C4-2B (cell line): ENCODE data around the gene MAGI2.

Experiments used
- H3K27ac ChIP-seq: fragments of 450-650 bp; 2 replicates; pipeline ENCODE4 v1.5.1; 2017
- ZFX ChIP-seq: fragments of 450-650 bp; IDR thresholded peaks from 2 replicates; pipeline ENCODE4 v1.6.1; 2017
- TF ChIP-seq, protein P1 (sequence below): fragments of 450-650 bp; conservative IDR thresholded peaks from 2 replicates; pipeline ENCODE4 v1.5.1; 2017; ENCODE audit warnings: mild to moderate bottlenecking

MAGI2 gene

DNA sequence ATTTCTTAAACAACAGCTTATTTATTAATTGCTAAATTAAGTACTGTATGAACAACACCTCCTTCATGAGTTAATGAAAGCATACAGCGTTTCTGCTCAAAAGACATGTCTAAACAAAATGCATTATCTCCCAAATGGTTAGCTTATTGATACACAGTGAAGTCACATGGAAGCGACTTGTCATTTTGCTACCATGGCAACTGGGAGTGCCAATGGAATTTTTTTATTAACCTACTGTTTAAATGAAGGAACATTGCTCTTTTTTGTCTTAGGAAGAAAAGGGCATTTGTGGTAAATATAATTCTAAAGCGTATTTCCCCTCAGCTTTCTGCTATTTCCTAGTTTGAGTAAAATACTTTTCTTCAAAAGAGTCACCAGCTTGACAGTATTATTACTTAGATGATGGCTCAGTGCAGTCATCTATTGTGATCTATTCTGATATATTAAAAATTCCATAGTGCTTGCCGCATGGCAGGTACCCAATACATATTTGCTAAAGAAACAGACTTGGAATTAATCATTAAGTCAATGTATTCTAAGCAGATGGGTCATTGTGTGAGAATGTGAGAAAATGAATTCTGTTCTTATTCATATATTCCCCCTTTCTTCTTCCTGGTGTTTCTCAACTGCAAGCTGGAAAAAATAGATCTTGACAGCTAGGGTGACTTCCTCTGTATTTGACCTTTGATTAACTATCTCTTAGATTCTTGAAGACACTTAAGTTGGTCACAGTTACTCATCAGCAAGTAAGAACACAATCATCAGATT is 818.3 kb downstream of the MAGI2 start:
- no peak overlapping the region for H3K27ac ChIP-seq
- TF ChIP-seq ZFX = no peak
- TF ChIP-seq, protein P1, sequence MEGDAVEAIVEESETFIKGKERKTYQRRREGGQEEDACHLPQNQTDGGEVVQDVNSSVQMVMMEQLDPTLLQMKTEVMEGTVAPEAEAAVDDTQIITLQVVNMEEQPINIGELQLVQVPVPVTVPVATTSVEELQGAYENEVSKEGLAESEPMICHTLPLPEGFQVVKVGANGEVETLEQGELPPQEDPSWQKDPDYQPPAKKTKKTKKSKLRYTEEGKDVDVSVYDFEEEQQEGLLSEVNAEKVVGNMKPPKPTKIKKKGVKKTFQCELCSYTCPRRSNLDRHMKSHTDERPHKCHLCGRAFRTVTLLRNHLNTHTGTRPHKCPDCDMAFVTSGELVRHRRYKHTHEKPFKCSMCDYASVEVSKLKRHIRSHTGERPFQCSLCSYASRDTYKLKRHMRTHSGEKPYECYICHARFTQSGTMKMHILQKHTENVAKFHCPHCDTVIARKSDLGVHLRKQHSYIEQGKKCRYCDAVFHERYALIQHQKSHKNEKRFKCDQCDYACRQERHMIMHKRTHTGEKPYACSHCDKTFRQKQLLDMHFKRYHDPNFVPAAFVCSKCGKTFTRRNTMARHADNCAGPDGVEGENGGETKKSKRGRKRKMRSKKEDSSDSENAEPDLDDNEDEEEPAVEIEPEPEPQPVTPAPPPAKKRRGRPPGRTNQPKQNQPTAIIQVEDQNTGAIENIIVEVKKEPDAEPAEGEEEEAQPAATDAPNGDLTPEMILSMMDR = no peak

DNA sequence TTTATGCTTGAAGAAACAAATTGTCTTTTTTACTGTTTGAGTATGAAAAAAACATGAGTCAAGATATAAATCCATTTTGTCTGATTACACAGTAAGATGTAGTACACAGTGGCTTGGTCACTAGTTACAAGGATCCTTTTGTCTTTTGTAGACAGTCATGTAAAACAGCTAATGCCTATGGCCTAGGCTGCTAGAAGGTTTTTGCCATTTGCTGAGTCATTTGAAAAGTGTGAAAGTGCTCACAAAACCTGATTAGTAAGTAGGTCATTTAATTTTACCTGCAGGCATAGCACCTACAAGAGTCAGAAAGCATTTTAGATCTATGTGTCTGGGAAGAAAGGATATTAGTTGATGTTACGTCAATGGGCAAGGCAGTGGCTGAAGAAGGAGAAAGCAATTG is 819.4 kb downstream of the MAGI2 start:
- H3K27ac ChIP-seq = no peak overlapping the region
- TF ChIP-seq, protein P1 = no peak
- no peak for TF ChIP-seq ZFX

DNA sequence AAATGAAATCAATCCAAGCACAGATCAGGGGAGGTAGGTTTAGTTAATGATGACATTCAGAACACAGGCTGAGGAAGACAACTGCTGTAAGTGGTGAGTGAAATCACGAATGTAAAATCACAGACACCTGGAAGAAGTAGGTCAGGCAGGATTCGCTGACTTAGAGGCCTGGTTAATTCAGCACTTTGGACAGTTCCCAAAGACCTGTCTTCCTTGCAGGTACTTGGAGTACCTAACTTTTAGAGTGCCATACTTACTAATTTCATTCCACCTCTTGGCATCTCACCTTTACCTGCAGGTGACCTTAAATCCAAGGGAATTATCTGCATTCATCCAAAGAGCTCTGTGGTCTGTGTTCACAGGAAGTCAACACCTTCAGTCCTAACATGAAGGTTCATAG is 832.5 kb downstream of the MAGI2 start:
- H3K27ac ChIP-seq = no peak overlapping the region
- no peak for TF ChIP-seq ZFX
- TF ChIP-seq, protein P1 = no peak

DNA sequence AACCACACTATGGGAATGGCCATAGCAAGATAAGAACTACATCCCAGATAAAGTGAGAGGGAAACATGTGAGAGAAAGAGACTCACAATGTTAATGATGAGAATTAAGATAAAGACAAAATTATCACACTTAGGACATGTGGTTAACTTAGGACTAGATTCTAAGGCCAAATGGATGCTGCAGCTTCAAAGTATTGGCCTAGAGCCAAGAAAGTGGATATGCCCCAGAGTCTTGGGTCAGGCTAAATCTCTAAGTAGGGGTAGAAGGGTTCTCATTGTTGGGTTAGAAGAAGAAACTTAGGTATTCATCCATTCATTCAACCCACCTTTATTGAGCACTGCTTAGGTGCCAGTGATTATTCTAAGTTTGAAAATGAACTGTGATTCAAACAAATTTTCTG is 836.9 kb downstream of the MAGI2 start:
- no peak overlapping the region for H3K27ac ChIP-seq
- TF ChIP-seq ZFX = no peak
- TF ChIP-seq, protein P1 = no peak

DNA sequence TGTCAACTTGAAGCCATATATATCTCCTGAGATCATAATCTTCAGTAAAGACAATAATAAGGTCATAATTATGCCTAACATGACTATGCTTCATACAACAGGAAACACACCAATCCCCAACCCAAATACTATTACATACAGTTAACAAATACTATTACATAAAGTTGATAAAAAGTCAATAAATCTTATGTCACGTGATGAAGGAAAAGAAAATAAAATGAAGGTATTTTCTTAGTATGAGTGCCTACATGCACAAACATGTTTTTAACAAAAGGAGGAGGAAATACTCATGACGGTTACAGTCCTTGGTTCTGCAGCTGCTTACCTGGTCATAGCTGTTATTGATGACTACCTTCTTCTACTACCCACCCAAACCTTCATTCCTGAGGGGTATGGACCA is 844.2 kb downstream of the MAGI2 start:
- TF ChIP-seq ZFX = no peak
- TF ChIP-seq, protein P1 = no peak
- H3K27ac ChIP-seq = no peak overlapping the region

DNA sequence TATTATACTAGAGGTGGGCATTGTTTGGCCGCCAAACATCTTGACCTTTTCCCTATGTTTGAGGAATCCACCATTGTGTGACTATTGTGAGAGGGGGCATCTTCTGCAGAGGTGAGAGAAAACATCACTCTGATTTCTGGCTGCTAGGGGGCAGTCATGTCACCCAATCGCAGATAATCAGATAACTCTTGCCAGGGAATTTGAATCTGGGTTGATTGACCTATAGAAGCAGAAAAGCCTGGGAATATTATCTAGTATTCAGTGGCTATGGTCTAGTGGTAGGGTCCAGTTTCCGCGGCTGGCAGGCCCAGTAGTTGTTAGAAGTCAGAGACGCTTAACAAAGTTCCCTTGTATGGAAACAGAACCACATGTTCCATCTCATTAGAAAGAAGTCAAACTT is 846.4 kb downstream of the MAGI2 start:
- H3K27ac ChIP-seq = no peak overlapping the region
- TF ChIP-seq, protein P1 = peak; percentile 70
- TF ChIP-seq ZFX = no peak

DNA sequence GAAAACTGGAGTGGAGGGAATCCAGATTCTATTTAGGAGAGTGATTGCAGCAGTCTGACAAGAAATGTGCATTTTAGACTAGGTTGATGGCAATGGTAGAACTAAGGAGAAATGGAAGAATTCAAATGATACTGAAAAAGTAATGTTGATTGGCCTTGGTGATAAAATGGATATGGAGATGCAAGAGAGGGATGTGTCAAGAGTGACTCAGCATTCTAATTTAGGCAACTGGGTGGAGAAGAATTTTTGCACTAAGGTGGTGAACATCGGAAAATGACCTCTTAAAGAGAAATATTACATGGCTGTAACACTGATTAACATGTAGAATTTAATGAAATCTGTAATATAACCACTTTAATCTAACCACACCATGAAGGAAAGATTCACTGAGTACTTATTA is 848.3 kb downstream of the MAGI2 start:
- TF ChIP-seq, protein P1 = no peak
- no peak for TF ChIP-seq ZFX
- no peak overlapping the region for H3K27ac ChIP-seq
